ENCODE data around the gene MFSD11.
A peak's percentile ranks its signal among the peaks of the same experiment; 100 is the strongest.
"Not testable (repeated sequence)": the region's sequence is repeated elsewhere in the genome, so short reads cannot be mapped to it uniquely, and the experiment has no call there.

MFSD11 gene

GRCh38 chr17:76748657-76749056 is 10.7 kb downstream of the MFSD11 start:
- no peak for DNase-seq (ENCODE audit: low read depth)

- DNase-seq (ENCODE audit: low read depth): no peak
Observed at GRCh38 chr17:76751416-76751993, 13.6 kb downstream of the MFSD11 start.

- no peak for DNase-seq (ENCODE audit: low read depth)
Observed at GRCh38 chr17:76752006-76752405, 14.1 kb downstream of the MFSD11 start.

- no peak for DNase-seq (ENCODE audit: low read depth)
Observed at GRCh38 chr17:76753061-76753961, 15.4 kb downstream of the MFSD11 start.

GRCh38 chr17:76755285-76755684 is 17.4 kb downstream of the MFSD11 start:
- no peak for DNase-seq (ENCODE audit: low read depth)

- no peak for DNase-seq (ENCODE audit: low read depth)
Observed at GRCh38 chr17:76757256-76757655, 19.3 kb downstream of the MFSD11 start.

- no peak for DNase-seq (ENCODE audit: low read depth)
Observed at GRCh38 chr17:76758570-76758969, 20.7 kb downstream of the MFSD11 start.

GRCh38 chr17:76772842-76773525 is 35.1 kb downstream of the MFSD11 start:
- DNase-seq (ENCODE audit: low read depth): peak; percentile 43

- no peak for DNase-seq (ENCODE audit: low read depth)
Observed at GRCh38 chr17:76775021-76775600, 37.2 kb downstream of the MFSD11 start.

- no peak for DNase-seq (ENCODE audit: low read depth)
Observed at GRCh38 chr17:76781056-76781982, 43.4 kb downstream of the MFSD11 start.

- DNase-seq (ENCODE audit: low read depth): no peak
Observed at GRCh38 chr17:76783146-76783545, 45.2 kb downstream of the MFSD11 start.

- no peak for DNase-seq (ENCODE audit: low read depth)
Observed at GRCh38 chr17:76784926-76785325, 47.0 kb downstream of the MFSD11 start.

GRCh38 chr17:76787866-76788265 is 49.9 kb downstream of the MFSD11 start:
- not testable (repeated sequence) for DNase-seq (ENCODE audit: low read depth)

- DNase-seq (ENCODE audit: low read depth): no peak
Observed at GRCh38 chr17:76789235-76789788, 51.4 kb downstream of the MFSD11 start.

- DNase-seq (ENCODE audit: low read depth): peak; percentile 15
Observed at GRCh38 chr17:76791053-76791980, 53.4 kb downstream of the MFSD11 start.

- no peak for DNase-seq (ENCODE audit: low read depth)
Observed at GRCh38 chr17:76792348-76792747, 54.4 kb downstream of the MFSD11 start.

- DNase-seq (ENCODE audit: low read depth): no peak
Observed at GRCh38 chr17:76793775-76794174, 55.9 kb downstream of the MFSD11 start.

- no peak for DNase-seq (ENCODE audit: low read depth)
Observed at GRCh38 chr17:76796081-76796480, 58.2 kb downstream of the MFSD11 start.

GRCh38 chr17:76797241-76797840 is 59.4 kb downstream of the MFSD11 start:
- DNase-seq (ENCODE audit: low read depth): no peak

- DNase-seq (ENCODE audit: low read depth): no peak
Observed at GRCh38 chr17:76801706-76802105, 63.8 kb downstream of the MFSD11 start.

Measured in stimulated activated CD4-positive, alpha-beta T cell treated with anti-CD3 and anti-CD28 coated beads, Interleukin-2, amount 100 ng/mL, for 4 hours (primary cell).